ENCODE results near the gene TCEAL4. TPM values are rescaled to one million over a fixed set of nuclear protein-coding genes. Genes with fewer than 3 reads are reported as not detected.

The TCEAL4 gene
- total RNA-seq, result 3.3 and 3.7 TPM in 2 replicates

DNA sequence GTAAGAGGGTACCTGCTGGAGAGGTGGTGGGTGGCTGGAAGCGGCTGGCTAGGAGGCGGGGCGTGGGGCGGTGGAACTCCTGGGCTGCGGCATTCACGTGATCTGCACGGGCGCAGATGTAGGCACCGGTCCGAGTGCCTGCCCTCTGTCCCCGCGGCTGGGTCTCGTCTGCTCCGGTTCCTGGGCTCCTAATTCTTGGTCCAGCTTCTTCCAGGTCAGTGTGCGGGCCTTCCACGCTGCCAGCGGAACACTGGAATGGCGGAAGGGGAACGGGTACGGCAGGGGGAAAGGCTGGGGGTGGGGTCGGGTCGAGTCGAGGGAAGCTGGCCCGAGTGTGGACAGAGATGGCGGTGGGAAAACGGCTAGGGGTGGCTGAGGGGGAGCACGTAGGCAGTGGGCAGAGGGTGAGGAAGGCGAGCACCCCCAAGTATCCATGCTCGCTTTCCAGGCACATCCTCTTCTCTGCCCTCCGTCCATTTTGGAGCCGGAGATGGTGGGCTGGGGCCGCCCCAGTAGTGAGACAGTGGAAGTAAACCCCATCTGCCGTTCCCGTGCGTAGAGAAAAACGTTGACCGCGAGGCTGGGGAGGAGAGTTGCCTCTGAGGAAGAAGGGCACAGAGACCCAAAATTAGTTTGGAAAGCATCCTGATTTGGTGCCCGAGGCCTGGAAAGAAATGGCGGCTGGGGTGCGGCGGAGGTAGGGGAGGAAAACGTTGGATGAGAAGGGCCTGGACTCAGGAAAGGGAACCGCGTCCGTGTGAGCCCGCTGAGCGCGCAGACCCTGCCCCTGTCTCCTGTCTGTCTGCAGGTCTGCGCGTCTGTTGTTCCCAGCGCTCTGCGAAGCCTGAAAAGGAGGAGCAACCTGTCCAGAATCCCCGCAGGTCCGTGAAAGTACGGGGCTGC is at the start of gene TCEAL4:
Gene TCEAL4 (plus strand): TSS at position 105 of the 903 bp plus-strand sequence. CDS start 1,161 bp downstream, outside the sequence.
- intact Hi-C loops (cut with micrococcal nuclease), result no loop called here

DNA sequence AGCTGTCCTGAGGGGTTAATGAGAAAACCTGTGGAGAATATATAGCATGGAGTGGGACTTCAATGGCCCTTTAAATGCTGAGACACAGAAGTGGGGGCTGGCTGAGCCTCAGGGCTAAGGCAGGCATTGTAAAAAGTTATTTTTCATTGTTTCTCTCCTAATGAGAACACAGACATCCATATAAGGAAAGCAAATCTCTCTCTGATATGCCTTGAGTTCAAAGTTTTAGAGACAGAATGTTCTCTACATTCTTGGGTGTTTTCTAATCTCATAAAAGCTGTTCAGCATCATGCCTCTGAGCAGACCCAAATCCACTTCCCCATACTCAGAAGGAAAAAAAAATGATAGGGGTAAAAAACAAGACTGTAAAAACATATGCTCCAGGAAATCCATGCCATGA is 49.2 kb upstream of the TCEAL4 start:
- intact Hi-C loops (cut with micrococcal nuclease), result no loop called here

DNA sequence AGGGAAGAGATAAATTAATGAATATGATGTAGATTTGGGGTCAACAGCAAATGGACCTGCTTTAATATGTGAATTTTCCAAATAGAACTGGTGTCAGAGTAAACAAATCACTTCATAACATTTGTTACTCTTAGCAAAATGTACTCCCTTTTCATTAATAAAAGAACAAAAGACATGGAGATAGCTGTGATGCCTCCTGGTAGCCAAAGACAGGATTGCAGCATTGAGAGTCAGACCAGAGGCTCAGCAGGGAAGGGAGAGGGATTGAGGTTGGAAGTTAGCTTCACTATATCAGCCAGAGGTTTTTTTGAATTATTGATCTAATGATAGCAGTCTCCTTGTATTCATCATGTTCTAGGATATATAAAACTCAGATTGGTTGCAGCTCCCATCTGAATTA is 48.6 kb upstream of the TCEAL4 start:
- intact Hi-C loops (cut with micrococcal nuclease), result no loop called here

DNA sequence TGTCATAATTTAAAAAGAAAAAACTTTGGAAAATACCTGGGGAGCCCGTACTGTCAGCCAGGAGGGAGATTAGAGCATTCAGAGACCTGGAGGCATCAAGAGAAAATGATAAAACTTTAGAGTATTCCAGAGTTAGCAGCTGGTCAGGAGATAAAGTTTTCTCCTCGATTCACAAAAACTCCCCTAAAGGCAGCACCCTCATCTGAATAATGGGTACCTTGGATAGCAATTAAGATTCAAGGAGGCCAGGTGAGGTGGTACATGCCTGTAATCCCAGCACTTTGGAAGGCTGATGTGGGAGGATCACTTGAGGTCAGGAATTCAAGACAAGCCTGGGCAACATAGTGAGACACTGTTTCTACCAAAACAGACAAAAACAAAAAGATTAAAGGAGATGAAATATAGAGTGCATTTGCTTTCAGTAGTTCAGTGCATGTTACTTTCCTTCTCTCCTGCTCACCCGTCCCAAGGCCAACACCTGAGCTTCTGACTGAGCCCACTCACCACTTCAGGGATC is 47.4 kb upstream of the TCEAL4 start:
- intact Hi-C loops (cut with micrococcal nuclease), result no loop called here

DNA sequence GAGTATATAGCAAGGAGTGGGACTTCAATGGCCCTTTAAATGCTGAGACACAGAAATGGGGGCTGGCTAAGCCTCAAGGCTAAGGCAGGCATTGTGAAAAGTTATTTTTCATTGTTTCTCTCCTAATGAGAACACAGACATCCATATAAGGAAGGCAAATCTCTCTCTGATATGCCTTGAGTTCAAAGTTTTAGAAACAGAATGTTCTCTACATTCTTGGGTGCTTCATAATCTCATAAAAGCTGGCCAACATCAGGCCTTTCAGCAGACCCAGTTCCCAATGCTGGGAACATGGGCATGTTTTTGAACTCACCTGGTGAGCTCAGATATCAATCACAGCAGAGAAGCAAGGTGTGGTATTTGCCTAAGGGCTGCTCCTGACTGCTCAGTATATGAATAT is 46.6 kb upstream of the TCEAL4 start:
- intact Hi-C loops (cut with micrococcal nuclease), result no loop called here

DNA sequence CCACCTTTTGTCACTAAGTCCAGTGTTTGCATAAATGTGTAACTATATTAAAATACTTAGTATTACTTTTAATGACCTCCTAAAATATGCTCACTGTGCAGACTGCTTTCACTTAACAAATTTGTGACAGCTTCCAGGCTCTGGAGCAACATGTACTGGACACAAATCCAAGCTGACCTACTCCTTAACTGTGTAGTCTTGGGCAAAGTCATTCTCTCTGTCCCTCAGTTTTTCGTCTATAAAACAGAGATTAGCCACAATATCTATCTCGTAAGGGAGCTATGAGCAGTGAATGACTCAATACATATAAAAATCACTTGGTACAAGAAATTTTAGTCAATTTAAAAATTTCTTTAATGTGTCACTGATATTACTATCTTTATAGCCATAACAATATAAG is 45.6 kb upstream of the TCEAL4 start:
- intact Hi-C loops (cut with micrococcal nuclease), result no loop called here

DNA sequence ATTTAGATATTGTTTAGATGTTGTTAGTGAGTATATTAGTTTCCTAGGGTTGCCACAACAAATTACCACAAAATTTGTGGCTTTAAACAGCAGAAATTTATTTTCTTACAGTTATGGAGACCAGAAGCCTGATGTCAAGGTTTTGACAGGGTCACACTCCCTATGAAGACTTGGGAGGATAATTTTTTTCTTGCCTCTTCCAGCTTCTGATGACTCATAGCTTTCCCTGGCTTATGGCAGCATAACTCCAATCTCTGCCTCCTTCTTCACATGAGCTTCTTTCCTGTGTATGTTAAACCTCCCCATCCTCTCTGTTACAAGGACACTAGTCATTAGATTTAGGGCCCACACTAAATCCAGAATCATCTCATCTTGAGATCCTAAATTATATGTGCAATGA is 45.2 kb upstream of the TCEAL4 start:
- intact Hi-C loops (cut with micrococcal nuclease), result no loop called here

DNA sequence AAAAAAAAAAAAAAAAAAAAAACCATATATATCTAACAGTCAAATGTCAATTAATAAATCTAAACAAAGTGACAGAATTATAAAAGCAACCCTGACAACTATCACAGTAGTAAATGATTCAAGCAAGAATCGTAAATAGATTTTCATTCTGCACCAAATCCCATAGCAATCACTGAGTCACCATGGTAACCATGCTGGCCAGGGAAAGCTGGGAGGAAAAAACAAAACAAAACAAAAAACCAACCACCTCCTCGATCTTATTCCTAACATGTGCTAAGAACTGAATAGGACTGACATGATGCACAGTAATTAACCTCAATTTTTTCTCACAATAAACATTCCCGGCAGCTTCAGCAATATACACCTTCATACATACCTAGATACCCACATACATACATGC is 35.4 kb upstream of the TCEAL4 start:
- intact Hi-C loops (cut with micrococcal nuclease), result no loop called here

DNA sequence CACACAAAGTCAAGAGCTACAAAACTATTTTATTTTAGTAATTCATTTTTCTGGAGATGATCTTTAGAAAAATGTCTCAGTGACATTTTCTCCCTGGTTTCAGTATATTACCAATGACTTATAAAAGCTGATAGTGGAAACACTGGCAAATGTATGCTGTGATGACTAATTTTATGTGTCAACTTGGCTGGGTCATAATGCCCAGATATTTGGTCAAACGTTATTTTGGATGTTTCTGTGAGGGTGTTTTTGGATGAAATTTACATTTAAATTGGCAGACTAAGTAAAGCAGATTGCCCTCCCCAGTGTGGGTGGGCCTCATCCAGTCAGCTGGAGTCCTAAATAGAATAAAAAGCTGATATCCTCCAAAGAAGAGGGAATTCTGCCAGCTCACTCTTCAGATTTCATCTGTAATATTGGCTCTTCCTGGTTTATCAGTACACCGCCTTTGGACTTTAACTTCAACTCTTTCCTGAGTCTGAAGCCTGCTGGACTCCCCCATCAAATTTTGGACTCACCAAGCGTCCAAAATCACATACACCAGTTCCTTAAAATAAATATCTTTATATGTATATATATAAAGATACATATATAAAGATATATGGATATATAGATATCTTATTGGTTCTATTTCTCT is 34.8 kb upstream of the TCEAL4 start:
- intact Hi-C loops (cut with micrococcal nuclease), result no loop called here

DNA sequence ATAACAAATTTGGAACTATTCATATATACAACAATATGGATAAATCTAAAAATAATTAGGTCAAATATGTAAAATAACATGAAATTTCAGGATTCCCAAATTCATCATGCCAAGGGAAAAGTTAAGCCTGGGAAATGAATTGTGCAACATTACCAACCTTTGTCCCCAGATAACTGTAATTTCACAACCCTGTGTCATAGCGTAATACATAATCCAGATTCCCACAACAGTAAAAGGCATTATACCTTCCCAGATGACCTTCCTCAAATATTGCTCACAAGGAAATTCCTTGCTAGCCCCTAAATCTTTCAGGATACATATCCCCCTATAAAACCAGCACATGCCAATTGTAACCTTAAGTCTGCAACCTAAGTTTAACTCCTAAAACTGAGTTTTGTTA is 33.1 kb upstream of the TCEAL4 start:
- intact Hi-C loops (cut with micrococcal nuclease), result no loop called here

DNA sequence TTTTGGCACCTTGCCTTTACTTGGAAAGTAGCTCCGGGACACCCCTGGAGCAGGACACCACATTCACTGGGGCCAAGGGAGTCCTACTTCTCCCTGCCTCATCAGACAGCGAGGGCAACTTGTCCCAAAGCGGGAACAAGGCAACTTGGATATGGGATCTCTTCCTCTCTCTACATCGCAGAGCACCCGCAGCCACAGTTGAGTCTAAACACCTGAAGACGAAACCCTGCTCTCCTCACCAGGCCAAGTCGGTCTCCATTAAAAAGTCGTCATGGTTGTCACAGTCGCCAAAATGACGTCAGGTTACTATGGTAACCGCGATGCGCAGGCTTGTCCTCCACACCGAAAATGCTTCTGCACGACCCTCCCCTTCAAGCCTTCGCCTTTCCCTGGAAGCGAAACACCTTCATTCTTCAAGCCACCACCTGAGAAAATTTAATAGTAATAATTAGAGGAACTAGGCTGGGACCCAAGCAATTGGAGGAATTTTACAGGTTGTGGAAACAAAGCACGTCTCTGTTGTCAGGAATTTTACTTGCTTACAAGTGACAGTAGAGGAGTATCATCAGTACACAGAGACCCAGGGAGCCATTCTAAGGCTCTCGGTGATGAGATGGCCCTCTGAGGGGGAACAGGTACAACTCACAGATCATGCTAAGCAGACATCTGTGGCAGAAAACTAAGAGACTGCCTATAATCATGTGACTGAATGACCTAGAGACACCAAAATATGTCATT is 30.5 kb upstream of the TCEAL4 start:
- intact Hi-C loops (cut with micrococcal nuclease), result loop anchor here (2.0 kb wide), 1 partner anchor 132 kb away; the partner anchor contains the start of gene MORF4L2

DNA sequence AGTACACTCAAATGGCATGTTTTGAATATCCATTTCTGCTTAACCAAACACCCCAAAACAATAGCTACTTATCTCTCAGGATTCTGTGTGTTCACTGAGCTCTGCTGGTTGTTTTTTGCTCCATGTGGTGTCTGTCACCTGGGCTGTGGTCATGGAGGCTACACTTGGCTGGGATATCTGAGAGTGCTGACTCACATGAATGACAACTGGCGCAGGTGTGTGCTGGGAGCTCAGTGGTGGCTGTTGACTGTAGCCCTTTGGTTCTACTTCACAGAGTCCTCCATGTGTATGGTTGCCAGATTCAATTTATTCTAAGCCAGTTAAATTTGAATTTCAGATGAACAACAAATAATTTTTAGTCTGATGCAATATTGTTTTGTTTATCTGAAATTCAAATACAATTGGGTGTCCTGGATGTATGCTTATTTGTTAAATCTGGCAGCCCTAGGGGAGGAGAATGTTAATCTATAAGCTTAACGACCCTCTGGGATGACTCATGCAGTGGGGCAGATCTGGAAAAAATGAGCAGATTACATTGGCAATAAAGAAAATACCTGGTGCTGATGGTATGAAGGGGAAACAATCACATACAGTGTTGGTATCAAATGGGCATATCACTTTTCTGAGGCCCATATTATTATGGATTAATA is 28.2 kb upstream of the TCEAL4 start:
- intact Hi-C loops (cut with micrococcal nuclease), result no loop called here

DNA sequence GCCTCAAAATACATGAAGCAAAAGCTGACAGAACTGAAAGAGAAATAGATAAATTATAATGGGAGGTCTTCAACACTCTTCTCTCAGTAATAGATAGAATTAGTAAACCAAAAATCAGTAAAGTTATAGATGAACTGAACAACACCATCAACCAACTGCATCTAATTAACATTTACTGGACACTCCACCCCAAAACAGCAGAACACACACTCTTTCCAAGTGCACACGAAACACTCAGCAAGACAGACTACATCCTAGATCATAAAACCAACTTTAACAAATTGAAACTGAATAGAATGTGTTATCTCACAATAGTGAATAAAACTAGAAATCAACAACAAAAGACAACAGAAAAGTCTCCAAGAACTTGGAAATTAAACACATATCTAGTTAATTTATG is 25.1 kb upstream of the TCEAL4 start:
- intact Hi-C loops (cut with micrococcal nuclease), result no loop called here

DNA sequence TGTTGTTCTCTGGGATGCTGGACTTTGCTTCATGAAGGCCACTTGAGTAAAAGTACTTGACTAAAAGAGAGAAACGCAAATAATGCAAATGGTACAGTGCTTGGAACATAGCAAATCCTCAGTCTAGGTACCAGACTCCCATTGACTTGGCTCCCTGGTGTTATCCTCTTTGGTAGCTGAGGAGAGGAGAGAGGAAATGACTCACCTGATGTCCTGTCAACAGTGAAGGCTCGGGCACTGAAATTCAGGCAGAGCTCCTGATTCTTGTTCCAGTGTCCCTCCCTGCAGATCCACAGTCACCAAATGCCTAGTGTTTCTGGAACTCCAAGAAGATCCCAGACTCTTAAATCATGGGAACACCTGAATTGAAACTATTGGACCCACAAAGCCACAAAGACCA is 22.5 kb upstream of the TCEAL4 start:
- intact Hi-C loops (cut with micrococcal nuclease), result no loop called here

DNA sequence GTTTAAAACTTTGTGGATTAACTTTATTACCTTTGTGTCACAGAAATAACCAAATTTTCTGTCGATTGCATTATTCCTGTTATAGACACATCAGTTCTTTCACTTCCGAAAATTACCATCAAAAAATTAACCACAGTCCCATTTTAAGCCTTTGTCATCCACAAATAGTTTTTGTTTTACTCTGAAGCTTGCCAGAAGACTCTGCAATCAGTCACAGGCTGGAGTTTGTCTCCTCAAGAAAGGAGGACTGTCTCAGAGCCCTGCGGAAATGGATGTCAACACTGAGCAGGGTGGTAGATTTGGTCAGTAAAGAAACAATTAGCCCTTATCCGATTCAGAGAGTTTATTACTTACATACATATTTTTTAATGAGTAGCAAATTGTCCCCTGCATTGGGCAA is 20.1 kb upstream of the TCEAL4 start:
- intact Hi-C loops (cut with micrococcal nuclease), result no loop called here

DNA sequence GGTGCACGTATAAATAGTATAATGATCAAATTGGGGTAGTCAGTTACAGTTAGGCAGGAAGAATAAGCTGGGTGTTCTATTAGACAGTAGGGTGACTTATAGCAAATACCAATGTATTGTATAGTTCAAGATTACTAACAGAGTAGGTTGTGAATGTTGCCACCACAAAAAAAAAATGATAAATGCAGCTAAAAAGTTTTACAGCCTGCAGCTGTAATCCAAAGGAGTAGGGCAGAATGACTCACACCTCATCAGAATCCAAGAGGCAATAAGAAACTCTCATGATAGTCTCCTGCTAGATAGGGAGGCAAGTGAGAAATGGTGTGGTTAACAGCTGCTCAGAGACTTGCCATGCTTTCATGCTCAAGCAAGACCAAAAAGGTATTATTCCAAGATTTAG is 19.6 kb upstream of the TCEAL4 start:
- intact Hi-C loops (cut with micrococcal nuclease), result no loop called here

DNA sequence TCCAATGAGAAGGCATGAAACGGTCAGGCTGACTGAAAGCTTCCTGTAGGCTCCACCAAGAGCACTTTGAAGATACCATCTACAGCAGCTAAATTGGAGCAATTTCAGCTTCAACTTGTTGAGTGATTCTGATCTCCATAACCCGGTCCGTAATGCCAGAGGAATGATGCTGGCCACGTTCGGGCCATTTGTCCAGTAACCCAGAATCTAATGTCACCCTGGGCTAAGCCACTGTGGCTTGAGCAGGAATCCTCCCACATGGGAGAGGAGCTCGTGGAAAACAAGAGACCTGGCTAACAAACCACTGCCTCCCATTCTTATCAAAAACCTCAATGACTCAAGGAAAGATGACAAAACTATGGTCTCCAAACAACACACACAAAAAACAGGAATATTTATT is 14.2 kb upstream of the TCEAL4 start:
- intact Hi-C loops (cut with micrococcal nuclease), result no loop called here

DNA sequence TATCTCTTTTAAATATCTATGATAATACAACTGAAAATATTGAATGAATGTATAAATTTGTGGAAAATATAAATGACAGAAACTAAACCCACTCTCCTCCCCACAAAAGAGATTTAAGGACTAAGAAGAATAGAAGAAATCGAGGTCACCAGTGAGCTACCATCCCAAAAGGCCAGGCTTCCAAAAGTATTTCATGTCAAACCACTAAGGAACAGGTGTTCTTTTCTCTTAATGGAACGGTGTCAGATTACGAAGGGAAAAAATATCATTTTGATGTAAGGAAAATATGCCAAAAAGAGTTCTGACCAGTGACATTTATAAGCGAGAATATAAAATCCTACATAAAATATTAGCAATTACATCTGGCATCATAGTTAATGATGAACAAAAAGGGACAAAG is 13.6 kb upstream of the TCEAL4 start:
- intact Hi-C loops (cut with micrococcal nuclease), result no loop called here

DNA sequence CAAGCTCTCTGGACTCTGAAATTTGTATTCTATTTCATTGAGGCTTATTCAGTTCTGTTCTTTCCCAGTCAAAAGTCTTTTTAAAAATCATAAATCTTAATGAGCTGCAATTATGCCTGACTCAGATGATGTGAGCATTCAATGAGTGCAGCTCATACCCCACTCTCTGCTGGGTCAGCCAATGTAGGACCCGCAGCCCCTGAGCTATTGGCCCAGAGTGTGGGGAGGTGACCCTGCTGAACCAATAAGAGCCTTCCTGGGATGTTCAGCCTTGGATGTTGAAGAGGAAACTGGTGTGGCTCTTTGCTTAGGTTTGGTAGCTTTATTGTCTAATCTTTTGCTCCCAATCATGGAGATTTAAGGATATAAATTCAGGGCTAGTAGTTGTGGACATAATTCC is 12.1 kb upstream of the TCEAL4 start:
- intact Hi-C loops (cut with micrococcal nuclease), result no loop called here

DNA sequence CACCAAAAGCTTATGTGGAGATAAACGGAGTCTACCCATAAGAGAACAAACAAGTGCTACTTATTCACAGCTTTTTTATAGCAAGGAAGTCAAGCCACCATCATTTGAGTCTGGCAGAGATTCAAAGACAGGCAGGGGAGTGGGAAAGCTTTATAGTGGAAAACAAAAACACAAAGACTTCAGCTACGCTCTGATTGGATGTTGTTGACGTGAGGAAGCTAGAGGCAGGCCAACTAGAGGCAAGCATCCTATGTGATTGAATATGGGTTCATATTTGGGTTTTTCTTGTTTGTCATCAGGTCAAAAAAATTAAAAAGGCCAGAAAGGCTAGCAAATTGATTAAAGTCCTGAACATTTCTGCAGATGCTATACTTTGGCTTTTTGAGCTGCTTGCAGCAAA is 719 bp upstream of the TCEAL4 start:
- intact Hi-C loops (cut with micrococcal nuclease), result no loop called here

DNA sequence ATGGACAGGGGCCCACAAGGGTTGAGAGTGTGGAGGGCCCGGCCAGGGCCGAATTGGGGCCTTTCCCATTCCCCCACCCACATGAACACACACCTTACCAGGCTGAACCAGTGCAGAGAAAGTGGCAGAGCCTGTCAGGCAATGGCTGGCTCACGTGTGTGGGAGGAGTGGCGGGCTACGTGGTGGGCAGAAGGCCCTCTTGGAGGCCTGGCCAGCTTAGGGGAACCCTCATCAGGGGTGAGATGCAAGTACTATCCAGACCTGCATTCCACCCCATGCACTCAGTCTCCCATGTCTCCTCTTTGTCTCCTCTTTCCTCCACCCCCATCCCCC is 965 bp downstream of the TCEAL4 start:
- intact Hi-C loops (cut with micrococcal nuclease), result no loop called here

DNA sequence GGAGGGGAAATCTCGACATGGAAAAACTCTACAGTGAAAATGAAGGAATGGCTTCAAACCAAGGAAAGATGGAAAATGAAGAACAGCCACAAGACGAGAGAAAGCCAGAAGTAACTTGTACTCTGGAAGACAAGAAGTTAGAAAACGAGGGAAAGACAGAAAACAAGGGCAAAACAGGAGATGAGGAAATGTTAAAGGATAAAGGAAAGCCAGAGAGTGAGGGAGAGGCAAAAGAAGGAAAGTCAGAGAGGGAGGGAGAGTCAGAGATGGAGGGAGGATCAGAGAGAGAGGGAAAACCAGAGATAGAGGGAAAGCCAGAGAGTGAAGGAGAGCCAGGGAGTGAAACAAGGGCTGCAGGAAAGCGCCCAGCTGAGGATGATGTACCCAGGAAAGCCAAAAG is 1.3 kb downstream of the TCEAL4 start:
- intact Hi-C loops (cut with micrococcal nuclease), result no loop called here
